ENCODE results near the gene GSE1. TPM values are rescaled to one million over a fixed set of nuclear protein-coding genes. Genes with fewer than 3 reads are reported as not detected.

Gene GSE1
- total and polyA plus RNA-seq, 9 of the 15 experiments (the other 6 are each of a cell fraction or from before 2014, with no cell fraction given): 12.2 to 244 (median 57.9) TPM

GRCh38 chr16:85610446-85611193 lies 2.5 kb upstream of the GSE1 start (continued):
- TF ChIP-seq PREB (CRISPR knock-in tag; IDR thresholded peaks at IDR 0.05) (0 out of 2 replicates have a peak, but pooled peaks have one; percentile 66), SNAPC5 (CRISPR knock-in tag; IDR thresholded peaks at IDR 0.05) (no peak), FOXK2 (conservative IDR thresholded peaks at IDR 0.05 in 1 of 2, IDR thresholded peaks at IDR 0.05 in 1 of 2; ENCODE audit: low read depth in 2 of 2) (0 out of 4 replicates have a peak, but pooled peaks of 1 of the 2 experiments have one; percentile 16), CBX3 (IDR thresholded peaks at IDR 0.05; ENCODE audit: borderline replicate concordance in 1 of 2, low read length in 2 of 2) (peak in 1 of 2 experiments; percentile 33; a peak in 1 of 3 replicates), U2AF1 (optimal IDR thresholded peaks at IDR 0.05; ENCODE audit: low read depth, low read length) (no peak), EGR1 (conservative IDR thresholded peaks at IDR 0.05) (peak; percentile 41; the same call in 1 of the 2 replicates), ETS1 (conservative IDR thresholded peaks at IDR 0.05; ENCODE audit: control insufficient read depth, low read depth, low read length) (peak; percentile 86), CREB1 (IDR thresholded peaks at IDR 0.05) (no peak; the same call in 1 of the 2 replicates), CREB1 (CRISPR knock-in tag; IDR thresholded peaks at IDR 0.05) (peak; percentile 68), ETV6 (IDR thresholded peaks at IDR 0.05; ENCODE audit: borderline replicate concordance in 1 of 2, low read depth in 2 of 2, low read length in 1 of 2) (no peak), ETV6 (CRISPR knock-in tag; IDR thresholded peaks at IDR 0.05; ENCODE audit: borderline replicate concordance) (no peak), ZBED1 (IDR thresholded peaks at IDR 0.05) (0 out of 2 replicates have a peak, but pooled peaks have one; percentile 57), MYNN (IDR thresholded peaks at IDR 0.05) (peak; percentile 81), MYNN (CRISPR knock-in tag; IDR thresholded peaks at IDR 0.05) (no peak), ZNF143 (CRISPR knock-in tag; IDR thresholded peaks at IDR 0.05) (peak; percentile 40; the same call in 1 of the 2 replicates), ZNF41 (CRISPR knock-in tag; conservative IDR thresholded peaks at IDR 0.05) (no peak), ETV5 (CRISPR knock-in tag; IDR thresholded peaks at IDR 0.05; ENCODE audit: low read depth) (peak; percentile 96), BACH1 (tag; IDR thresholded peaks at IDR 0.05) (no peak), ZNF384 (IDR thresholded peaks at IDR 0.05; ENCODE audit: low read depth, low read length) (peak; percentile 42; the same call in 1 of the 2 replicates), IRF2 (CRISPR knock-in tag; IDR thresholded peaks at IDR 0.05) (no peak), EP400 (IDR thresholded peaks at IDR 0.05) (peak; percentile 38), TARDBP (IDR thresholded peaks at IDR 0.05) (peak; percentile 24; the same call in 1 of the 2 replicates), ZBTB2 (IDR thresholded peaks at IDR 0.05) (peak; percentile 42), POLR2H (tag; IDR thresholded peaks at IDR 0.05; ENCODE audit: low read depth) (no peak), ZNF3 (CRISPR knock-in tag; IDR thresholded peaks at IDR 0.05) (no peak), NCOA4 (IDR thresholded peaks at IDR 0.05; ENCODE audit: partially characterized antibody) (no peak), NCOA2 (IDR thresholded peaks at IDR 0.05; ENCODE audit: partially characterized antibody in 2 of 2) (no peak)
